SH-SY5Y (cell line): ENCODE results near the gene DLEU7.

Experiments
- GATA2 ChIP-seq: IDR thresholded peaks from 2 replicates; pipeline ENCODE4 v1.6.1; 2011; ENCODE audit warnings: mild to moderate bottlenecking, low read depth, low read length
- GATA3 ChIP-seq: IDR thresholded peaks from 2 replicates; pipeline ENCODE4 v1.6.1; 2011; ENCODE audit warnings: low read depth, mild to moderate bottlenecking, low read length, moderate library complexity

GRCh38 chr13:50843257-50844083, at the start of gene DLEU7:
- no peak for TF ChIP-seq GATA2
- no peak for TF ChIP-seq GATA3
